Hematopoietic multipotent progenitor cell (in vitro differentiated cells): Measurements from ENCODE around the gene YWHAG. TPM values are rescaled to one million over a fixed set of nuclear protein-coding genes. Genes with fewer than 3 reads are reported as not detected.
A peak's percentile ranks its signal among the peaks of the same experiment; 100 is the strongest.
"Not testable (repeated sequence)": the region's sequence is repeated elsewhere in the genome, so short reads cannot be mapped to it uniquely, and the experiment has no call there.

Experiments used
- DNase-seq, 3 donors: peaks; one replicate each; pipeline ENCODE4 v3.0.0-alpha.2; 2011 to 2015; ENCODE audit warnings: low read depth in 2 of 3, low spot score in 2 of 3
- total RNA-seq: library from RNA; depleted of rRNA; stranded (reverse); fragments of >200 nt; gene quantifications from one replicate; pipeline ENCODE4 v1.2.3, GENCODE V29; 2012

YWHAG gene
- total RNA-seq: 45.2 TPM

- DNase-seq: peak in 1 of 3 donors; percentile 85
Measured at GRCh38 chr7:76358481-76359110, at the start of gene YWHAG. Gene YWHAG (minus strand): TSS chr7:76358991. CDS start chr7:76358808, 183 bp downstream.

- DNase-seq: no peak
Measured at GRCh38 chr7:76408121-76408560, 49.4 kb upstream of the YWHAG start.

- no peak for DNase-seq
Measured at GRCh38 chr7:76407718-76408117, 48.9 kb upstream of the YWHAG start.

GRCh38 chr7:76405738-76406137, 46.9 kb upstream of the YWHAG start:
- no peak for DNase-seq

- peak in 1 of 3 donors; percentile 58 for DNase-seq
Measured at GRCh38 chr7:76403780-76404494, 45.1 kb upstream of the YWHAG start.

GRCh38 chr7:76403097-76403496, 44.3 kb upstream of the YWHAG start:
- not testable (repeated sequence) for DNase-seq

GRCh38 chr7:76400248-76400647, 41.5 kb upstream of the YWHAG start:
- DNase-seq: no peak

GRCh38 chr7:76397409-76398183, 38.8 kb upstream of the YWHAG start:
- DNase-seq: peak; percentile 59 to 81 (median 80)

- DNase-seq: no peak
Measured at GRCh38 chr7:76396864-76397263, 38.1 kb upstream of the YWHAG start.

GRCh38 chr7:76395965-76396726, 37.4 kb upstream of the YWHAG start:
- DNase-seq: no peak

- not testable (repeated sequence) for DNase-seq
Measured at GRCh38 chr7:76395605-76395964, 36.8 kb upstream of the YWHAG start.

GRCh38 chr7:76394957-76395356, 36.2 kb upstream of the YWHAG start:
- no peak for DNase-seq

GRCh38 chr7:76393116-76394031, 34.6 kb upstream of the YWHAG start:
- DNase-seq: peak; percentile 83 to 91 (median 85)

- no peak for DNase-seq
Measured at GRCh38 chr7:76392531-76393115, 33.8 kb upstream of the YWHAG start.

GRCh38 chr7:76390092-76390491, 31.3 kb upstream of the YWHAG start:
- DNase-seq: no peak

- DNase-seq: not testable (repeated sequence)
Measured at GRCh38 chr7:76387789-76388188, 29.0 kb upstream of the YWHAG start.

- DNase-seq: no peak
Measured at GRCh38 chr7:76386691-76387260, 28.0 kb upstream of the YWHAG start.

- peak in 1 of 3 donors; percentile 17 for DNase-seq
Measured at GRCh38 chr7:76383089-76383944, 24.5 kb upstream of the YWHAG start.
